Breast epithelium (tissue), 3 donors: Measurements from ENCODE around the gene PROM2.

Experiments used
- POLR2A ChIP-seq: fragments of 450-650 bp; IDR thresholded peaks from one replicate; pipeline ENCODE4 v1.6.1; 2016; ENCODE audit warnings: antibody characterized with exemption, mild to moderate bottlenecking, moderate library complexity
- TF ChIP-seq, protein P1 (sequence below), 3 donors: fragments of 450-650 bp; IDR thresholded peaks; one replicate each; pipeline ENCODE4 v1.5.1; 2016 to 2017; ENCODE audit warnings: antibody characterized with exemption in 3 of 3, mild to moderate bottlenecking in 3 of 3, moderate library complexity in 3 of 3

DNA sequence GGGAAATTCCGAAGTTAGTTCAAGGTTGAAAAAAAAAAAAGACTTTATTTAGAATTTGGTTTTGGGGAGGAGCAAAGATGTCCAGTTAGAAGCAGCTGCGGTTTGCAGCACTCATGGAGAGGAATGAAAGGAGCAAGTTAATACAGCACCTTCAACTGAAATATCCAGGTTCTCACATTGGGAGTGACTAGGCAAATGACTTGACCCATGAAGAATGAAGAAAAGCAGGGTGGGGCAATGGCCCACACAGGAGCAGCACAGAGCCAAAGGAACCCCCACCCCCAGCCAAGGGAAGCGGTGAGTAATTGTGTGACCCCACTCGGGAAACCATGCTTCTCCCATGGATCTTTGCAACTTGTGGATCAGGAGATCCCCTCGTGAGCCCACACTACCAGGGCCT is 34.2 kb upstream of the PROM2 start:
- TF ChIP-seq, protein P1, sequence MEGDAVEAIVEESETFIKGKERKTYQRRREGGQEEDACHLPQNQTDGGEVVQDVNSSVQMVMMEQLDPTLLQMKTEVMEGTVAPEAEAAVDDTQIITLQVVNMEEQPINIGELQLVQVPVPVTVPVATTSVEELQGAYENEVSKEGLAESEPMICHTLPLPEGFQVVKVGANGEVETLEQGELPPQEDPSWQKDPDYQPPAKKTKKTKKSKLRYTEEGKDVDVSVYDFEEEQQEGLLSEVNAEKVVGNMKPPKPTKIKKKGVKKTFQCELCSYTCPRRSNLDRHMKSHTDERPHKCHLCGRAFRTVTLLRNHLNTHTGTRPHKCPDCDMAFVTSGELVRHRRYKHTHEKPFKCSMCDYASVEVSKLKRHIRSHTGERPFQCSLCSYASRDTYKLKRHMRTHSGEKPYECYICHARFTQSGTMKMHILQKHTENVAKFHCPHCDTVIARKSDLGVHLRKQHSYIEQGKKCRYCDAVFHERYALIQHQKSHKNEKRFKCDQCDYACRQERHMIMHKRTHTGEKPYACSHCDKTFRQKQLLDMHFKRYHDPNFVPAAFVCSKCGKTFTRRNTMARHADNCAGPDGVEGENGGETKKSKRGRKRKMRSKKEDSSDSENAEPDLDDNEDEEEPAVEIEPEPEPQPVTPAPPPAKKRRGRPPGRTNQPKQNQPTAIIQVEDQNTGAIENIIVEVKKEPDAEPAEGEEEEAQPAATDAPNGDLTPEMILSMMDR (IDR thresholded peaks at IDR 0.05) = no peak
- TF ChIP-seq POLR2A = no peak
